Vagina (tissue), 2 donors: Measurements from ENCODE around the gene DNAJA3.

Source experiments
- CTCF ChIP-seq, 3 experiments: fragments of 450-650 bp in 2 of 3; fragments of 200-600 bp in 1 of 3; sonication (generic) in 1 of 3; IDR thresholded peaks; one replicate each; pipeline ENCODE4 v1.5.1; 2017 to 2019; ENCODE audit warnings: antibody characterized with exemption in 3 of 3, mild to moderate bottlenecking in 2 of 3, moderate library complexity in 2 of 3
- POLR2A ChIP-seq, 2 donors: fragments of 450-650 bp; IDR thresholded peaks; one replicate each; pipeline ENCODE4 v1.6.1; 2017; ENCODE audit warnings: antibody characterized with exemption in 2 of 2, mild to moderate bottlenecking in 2 of 2, moderate library complexity in 2 of 2
- POLR2AphosphoS5 ChIP-seq, 2 donors: sonication (generic); formaldehyde crosslinking; IDR thresholded peaks; one replicate each; pipeline ENCODE4 v1.9.0; 2017; ENCODE audit warnings: antibody characterized with exemption in 2 of 2, mild to moderate bottlenecking in 2 of 2, low read depth in 1 of 2; ENCODE audit not compliant: insufficient read depth in 1 of 2

- TF ChIP-seq POLR2A (IDR thresholded peaks at IDR 0.05) (no peak), CTCF (IDR thresholded peaks at IDR 0.05) (no peak), POLR2AphosphoS5 (IDR thresholded peaks at IDR 0.05; ENCODE audit: insufficient read depth in 1 of 2, low read depth in 1 of 2) (no peak)
These were observed 8.5 kb downstream of the DNAJA3 start for GRCh38 chr16:4433914-4434787.
